RWPE2 (cell line): Measurements from ENCODE around the gene APOC4.

Source experiments
- ATAC-seq: fragments of 200-7000 bp; cut with Tn5 transposase; 3 replicates; pipeline ENCODE4 v1.9.1; 2021; ENCODE audit warnings: low read depth
- DNase-seq: peaks from one replicate; pipeline ENCODE4 v3.0.0-alpha.2; 2020; ENCODE audit warnings: low spot score
- H3K27ac ChIP-seq: fragments of 450-650 bp; 2 replicates; pipeline ENCODE4 v1.5.1; 2017; ENCODE audit warnings: mild to moderate bottlenecking; ENCODE audit not compliant: poor library complexity, severe bottlenecking
- H3K27me3 ChIP-seq: fragments of 250-450 bp; sonication (Bioruptor Pico); 2 replicates; pipeline ENCODE4 v1.5.1; 2021; ENCODE audit warnings: mild to moderate bottlenecking, moderate library complexity; ENCODE audit not compliant: insufficient read depth, poor library complexity, severe bottlenecking
- H3K36me3 ChIP-seq: fragments of 250-450 bp; sonication (Bioruptor Pico); 2 replicates; pipeline ENCODE4 v1.5.1; 2020; ENCODE audit warnings: low read depth, mild to moderate bottlenecking, moderate library complexity
- H3K4me1 ChIP-seq: fragments of 250-450 bp; sonication (Bioruptor Pico); 2 replicates; pipeline ENCODE4 v1.5.1; 2021; ENCODE audit warnings: mild to moderate bottlenecking, moderate library complexity; ENCODE audit not compliant: insufficient read depth, poor library complexity, severe bottlenecking
- H3K4me3 ChIP-seq: fragments of 250-450 bp; sonication (Bioruptor Pico); 2 replicates; pipeline ENCODE4 v1.5.1; 2021; ENCODE audit warnings: mild to moderate bottlenecking, moderate library complexity; ENCODE audit not compliant: severe bottlenecking
- H3K9me3 ChIP-seq: fragments of 250-450 bp; sonication (Bioruptor Pico); 2 replicates; pipeline ENCODE4 v1.5.1; 2021; ENCODE audit warnings: mild to moderate bottlenecking, moderate library complexity; ENCODE audit not compliant: severe bottlenecking
- TF ChIP-seq, protein P1 (sequence below): fragments of 450-650 bp; IDR thresholded peaks from one replicate; pipeline ENCODE4 v1.5.1; 2017; ENCODE audit warnings: mild to moderate bottlenecking, moderate library complexity; ENCODE audit not compliant: poor library complexity, severe bottlenecking

APOC4 gene

GRCh38 chr19:44954649-44955504, 12.8 kb downstream of the APOC4 start, which contains the start of gene CLPTM1:
TSS of gene CLPTM1 (plus strand) at chr19:44955380. CDS start at chr19:44955396, 16 bp downstream.
- ATAC-seq = peak; percentile 89
- TF ChIP-seq, protein P1, sequence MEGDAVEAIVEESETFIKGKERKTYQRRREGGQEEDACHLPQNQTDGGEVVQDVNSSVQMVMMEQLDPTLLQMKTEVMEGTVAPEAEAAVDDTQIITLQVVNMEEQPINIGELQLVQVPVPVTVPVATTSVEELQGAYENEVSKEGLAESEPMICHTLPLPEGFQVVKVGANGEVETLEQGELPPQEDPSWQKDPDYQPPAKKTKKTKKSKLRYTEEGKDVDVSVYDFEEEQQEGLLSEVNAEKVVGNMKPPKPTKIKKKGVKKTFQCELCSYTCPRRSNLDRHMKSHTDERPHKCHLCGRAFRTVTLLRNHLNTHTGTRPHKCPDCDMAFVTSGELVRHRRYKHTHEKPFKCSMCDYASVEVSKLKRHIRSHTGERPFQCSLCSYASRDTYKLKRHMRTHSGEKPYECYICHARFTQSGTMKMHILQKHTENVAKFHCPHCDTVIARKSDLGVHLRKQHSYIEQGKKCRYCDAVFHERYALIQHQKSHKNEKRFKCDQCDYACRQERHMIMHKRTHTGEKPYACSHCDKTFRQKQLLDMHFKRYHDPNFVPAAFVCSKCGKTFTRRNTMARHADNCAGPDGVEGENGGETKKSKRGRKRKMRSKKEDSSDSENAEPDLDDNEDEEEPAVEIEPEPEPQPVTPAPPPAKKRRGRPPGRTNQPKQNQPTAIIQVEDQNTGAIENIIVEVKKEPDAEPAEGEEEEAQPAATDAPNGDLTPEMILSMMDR = no peak
- peak within 1 kb of the TSS; percentile 69 for H3K27ac ChIP-seq
- peaks cover 7% of the 10 kb centered on the region for H3K4me1 ChIP-seq
- H3K4me3 ChIP-seq = peak within 1 kb of the TSS; percentile 85
- 0 out of 2 replicates have a peak, but pooled peaks cover 3% of the 10 kb centered on the region for H3K36me3 ChIP-seq
- DNase-seq = peak; percentile 96
- H3K9me3 ChIP-seq = no peaks in the 10 kb centered on the region
- H3K27me3 ChIP-seq = no peaks in the 10 kb centered on the region

DNA sequence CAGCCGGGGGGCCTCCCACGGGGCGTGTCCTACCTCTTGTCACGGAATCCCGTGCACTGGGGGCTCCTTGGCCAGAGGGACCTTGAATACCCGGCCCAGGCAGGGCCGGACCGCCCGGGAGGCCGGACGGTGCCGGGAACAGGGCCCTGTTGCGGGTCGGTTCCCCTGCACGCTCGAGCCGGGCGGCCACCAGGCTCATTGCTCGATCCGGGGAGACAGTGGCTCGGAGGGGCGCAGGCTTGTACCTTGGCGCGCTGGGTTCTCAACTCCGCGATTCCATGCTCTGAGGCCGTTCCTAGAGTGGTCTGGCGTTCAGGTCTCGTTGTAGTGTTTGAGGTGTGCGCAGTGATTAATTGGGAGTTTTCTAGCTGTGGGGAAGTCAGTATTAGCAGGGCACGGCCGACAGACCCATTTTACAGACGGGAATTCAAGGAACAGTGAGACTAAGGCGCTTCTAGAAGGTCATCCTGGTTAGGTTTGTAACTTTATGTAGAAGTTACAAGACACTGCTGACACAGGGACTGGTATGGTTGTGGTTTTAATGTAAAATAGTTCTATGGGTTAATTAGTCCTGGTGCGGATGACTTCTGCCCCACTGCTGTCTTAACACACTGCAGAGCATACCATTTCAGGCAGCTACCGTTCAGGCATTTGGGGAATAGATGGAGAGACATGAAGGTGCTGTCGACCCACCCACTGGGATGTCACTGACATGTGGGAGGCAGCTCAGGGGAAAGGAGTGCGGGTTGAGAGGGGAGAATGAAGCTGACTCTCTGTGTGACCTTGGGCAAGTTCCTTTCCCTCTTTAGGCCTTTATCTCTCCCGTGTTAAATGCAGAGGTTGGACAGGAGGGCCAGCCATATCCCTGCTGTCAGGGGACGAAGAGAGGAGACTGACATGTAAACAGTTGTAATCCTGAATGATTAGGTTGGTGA, 13.7 kb downstream of the APOC4 start:
- Histone ChIP-seq H3K36me3 (0 out of 2 replicates have a peak, but pooled peaks cover 3% of the 10 kb centered on the region), H3K4me3 (peak overlapping the region; percentile 85), H3K4me1 (peaks cover 7% of the 10 kb centered on the region), H3K9me3 (no peaks in the 10 kb centered on the region), H3K27ac (peak overlapping the region; percentile 69), H3K27me3 (no peaks in the 10 kb centered on the region)
- TF ChIP-seq, protein P1 = no peak
- DNase-seq (no peak), ATAC-seq (peak; percentile 8)

DNA sequence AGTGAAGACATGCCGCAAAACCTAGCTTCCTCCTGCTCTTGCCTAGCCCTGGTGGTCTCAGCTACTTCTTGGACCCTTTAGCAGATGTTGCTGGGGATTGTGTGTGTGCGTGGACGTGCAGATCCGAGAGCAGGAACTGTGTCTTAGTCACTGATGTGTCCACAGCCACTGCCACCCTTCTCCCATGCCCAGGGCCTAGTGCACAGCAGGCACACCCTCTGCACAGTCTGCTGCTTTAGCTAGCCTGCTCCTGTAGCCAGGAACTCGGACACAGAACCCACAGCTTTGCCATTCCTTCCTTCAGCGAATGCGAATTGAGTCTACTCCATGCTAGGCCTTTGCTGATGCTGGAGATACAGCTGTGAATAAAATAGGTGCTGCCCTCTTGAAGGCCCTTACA, 15.5 kb downstream of the APOC4 start:
- Histone ChIP-seq H3K27me3 (no peaks in the 10 kb centered on the region), H3K4me1 (peaks cover 7% of the 10 kb centered on the region), H3K4me3 (no peak overlapping the region), H3K36me3 (peaks cover 15% of the 10 kb centered on the region), H3K9me3 (no peaks in the 10 kb centered on the region), H3K27ac (no peak overlapping the region)
- TF ChIP-seq, protein P1 = no peak
- ATAC-seq (no peak), DNase-seq (no peak)

DNA sequence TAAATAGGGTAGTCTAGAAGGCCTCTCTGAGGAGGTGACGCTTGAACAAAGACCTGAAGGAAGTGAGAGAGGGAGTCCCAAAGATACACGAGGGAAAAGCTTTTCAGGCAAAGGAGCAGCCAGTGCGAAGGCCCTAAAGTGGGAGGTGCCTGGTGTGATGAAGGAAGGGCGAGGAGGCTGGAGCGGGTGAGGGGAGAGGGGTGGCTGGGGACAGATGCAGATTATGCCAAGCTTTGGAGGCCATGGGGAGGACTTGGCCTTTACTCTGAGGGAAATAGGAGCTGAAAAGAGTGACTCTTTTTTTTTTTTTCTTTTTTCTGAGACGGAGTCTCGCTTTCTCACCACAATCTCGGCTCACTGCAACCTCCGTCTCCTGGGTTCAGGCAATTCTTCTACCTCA, 16.1 kb downstream of the APOC4 start:
- Histone ChIP-seq H3K4me1 (peaks cover 7% of the 10 kb centered on the region), H3K9me3 (no peaks in the 10 kb centered on the region), H3K27me3 (no peaks in the 10 kb centered on the region), H3K36me3 (peaks cover 18% of the 10 kb centered on the region), H3K27ac (no peak overlapping the region), H3K4me3 (no peak overlapping the region)
- DNase-seq = no peak
- TF ChIP-seq, protein P1 = no peak
- no peak for ATAC-seq
